H4 (cell line): ENCODE measurements around the gene RIOX2. TPM values are rescaled to one million over a fixed set of nuclear protein-coding genes. Genes with fewer than 3 reads are reported as not detected.
"Not testable (repeated sequence)": the region's sequence is repeated elsewhere in the genome, so short reads cannot be mapped to it uniquely, and the experiment has no call there.

Experiments
- DNase-seq: peaks from one replicate; pipeline ENCODE4 v3.0.0-alpha.2; 2015; ENCODE audit warnings: low spot score
- total RNA-seq: library from RNA; depleted of rRNA; stranded (reverse); fragments of >200 nt; shearing (Covaris generic); gene quantifications from 2 replicates; pipeline ENCODE4 v1.2.3, GENCODE V29; 2014; rRNA removed

The RIOX2 gene
- total RNA-seq, 1 experiment from 2014 or later, result 25.3 TPM

DNA sequence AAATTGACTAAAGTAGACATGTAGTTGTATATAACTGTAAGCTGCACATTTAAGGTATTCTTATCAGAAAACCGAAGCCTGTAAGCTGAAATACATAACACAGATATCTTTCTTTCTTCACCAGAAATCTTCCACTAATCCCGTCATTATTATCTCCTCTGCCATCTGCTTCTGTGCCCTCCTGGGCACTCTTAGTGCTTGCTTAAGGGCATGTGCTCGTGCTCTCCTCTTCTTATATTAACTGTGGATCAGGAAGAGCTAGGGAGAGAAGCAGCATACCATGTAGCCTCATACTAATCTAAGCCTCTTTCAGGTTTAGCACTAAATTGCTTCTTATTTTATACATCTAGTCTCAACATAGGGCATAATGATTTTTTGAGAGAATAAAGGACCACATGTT lies 60.8 kb downstream of the RIOX2 start:
- DNase-seq, result no peak

DNA sequence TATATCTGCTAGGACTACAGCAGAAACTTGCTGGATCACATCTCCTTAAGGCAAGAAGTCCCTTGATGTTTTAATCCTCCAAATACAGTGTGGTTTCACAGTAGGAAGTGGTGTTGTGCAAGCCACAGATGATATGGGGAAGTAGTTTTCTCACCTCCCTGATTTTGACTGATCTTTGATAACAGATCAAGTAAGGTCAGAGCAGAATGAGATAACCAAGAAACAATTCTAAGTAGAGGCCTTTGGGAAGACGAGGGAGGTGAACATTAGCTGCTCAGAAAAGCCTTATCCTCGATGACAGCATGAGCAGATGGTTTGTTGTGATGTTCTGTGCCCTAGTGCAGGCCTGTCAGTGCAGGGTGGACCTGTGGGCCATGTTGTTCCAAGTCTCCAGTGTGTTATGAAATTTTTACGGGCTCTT lies 61.3 kb downstream of the RIOX2 start:
- no peak for DNase-seq

DNA sequence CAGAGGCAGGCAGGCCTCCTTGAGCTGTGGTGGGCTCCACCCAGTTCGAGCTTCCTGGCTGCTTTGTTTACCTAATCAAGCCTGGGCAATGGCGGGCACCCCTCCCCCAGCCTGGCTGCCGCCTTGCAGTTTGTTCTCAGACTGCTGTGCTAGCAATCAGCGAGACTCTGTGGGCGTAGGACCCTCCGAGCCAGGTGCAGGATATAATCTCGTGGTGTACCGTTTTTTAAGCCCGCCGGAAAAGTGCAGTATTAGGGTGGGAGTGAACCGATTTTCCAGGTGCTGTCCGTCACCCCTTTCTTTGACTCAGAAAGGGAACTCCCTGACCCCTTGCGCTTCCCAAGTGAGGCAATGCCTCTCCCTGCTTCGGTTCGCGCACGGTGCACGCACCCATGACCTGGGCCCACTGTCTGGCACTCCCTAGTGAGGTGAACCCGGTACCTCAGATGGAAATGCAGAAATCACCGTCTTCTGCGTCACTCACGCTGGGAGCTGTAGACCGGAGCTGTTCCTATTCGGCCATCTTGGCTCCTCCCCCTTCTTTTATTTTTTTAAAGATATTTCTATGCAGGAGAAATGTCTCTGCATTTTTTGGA lies 61.9 kb downstream of the RIOX2 start:
- DNase-seq, result not testable (repeated sequence)

DNA sequence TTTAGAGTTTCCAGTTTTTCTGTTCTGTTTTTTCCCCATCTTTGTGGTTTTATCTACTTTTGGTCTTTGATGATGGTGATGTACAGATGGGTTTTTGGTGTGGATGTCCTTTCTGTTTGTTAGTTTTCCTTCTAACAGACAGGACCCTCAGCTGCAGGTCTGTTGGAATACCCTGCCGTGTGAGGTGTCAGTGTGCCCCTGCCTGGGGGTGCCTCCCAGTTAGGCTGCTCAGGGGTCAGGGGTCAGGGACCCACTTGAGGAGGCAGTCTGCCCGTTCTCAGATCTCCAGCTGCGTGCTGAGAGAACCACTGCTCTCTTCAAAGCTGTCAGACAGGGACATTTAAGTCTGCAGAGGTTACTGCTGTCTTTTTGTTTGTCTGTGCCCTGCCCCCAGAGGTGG lies 62.4 kb downstream of the RIOX2 start:
- DNase-seq, result not testable (repeated sequence)

DNA sequence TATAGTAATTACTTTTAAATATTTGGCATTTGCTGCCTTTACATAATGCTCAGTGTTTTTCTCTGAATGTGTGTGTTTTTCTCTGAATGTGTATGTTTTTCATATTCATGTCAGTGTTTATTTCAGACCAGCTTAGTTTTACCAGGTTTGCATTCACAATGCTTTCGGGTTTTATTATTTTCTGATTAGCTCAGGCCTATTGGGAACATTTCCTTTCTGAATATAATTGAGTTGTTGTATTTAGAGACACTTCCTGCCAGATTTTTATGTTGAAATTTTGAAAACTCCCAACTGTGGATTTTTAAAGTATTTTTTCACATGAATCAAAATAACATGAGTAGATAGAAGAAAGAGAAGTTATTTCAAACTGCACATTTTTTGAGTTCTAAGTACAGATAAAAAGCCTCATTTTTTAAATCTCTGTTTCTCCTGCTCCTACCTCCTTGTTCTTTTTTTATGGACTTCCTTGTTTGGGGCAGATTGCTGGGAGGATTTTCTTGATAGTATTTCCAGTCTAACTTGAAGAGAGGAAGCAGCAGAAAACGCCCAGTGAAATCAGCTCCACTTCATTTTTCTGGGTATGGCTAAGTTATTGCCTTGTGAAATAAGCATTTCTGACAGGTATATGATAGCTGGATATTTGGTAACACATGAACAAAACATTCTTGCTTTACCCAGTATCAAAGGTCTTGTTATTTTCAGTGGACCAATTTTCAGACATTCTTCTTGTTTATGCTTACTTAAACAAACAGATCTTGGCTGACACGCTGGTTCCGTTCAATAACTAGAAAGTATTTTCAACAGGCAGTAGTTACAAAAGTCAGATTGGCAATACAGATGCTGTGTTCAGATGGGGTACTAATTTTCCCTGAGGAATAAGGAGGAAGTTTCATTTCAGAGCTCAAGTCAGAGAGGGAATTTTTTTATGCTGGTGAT lies 70.7 kb downstream of the RIOX2 start:
- DNase-seq, result no peak

DNA sequence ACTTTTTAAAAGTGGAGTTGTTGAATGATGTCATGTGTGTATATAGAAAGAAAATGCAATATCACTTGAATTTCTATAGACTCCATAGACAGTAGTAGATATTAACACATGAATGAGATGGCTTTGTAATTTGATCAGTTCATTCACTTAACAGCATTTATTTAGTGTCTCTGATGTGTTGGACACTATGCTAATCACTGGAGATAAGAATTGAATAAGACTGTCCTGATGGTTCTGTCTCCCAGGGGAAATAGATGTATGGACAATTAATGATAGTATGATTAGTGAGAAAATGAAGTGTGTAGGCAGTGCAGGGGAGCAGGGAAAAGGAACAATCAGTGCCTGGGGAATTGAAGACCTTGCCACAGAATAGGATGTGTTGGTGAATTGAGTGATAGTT lies 72.9 kb downstream of the RIOX2 start:
- DNase-seq, result no peak

DNA sequence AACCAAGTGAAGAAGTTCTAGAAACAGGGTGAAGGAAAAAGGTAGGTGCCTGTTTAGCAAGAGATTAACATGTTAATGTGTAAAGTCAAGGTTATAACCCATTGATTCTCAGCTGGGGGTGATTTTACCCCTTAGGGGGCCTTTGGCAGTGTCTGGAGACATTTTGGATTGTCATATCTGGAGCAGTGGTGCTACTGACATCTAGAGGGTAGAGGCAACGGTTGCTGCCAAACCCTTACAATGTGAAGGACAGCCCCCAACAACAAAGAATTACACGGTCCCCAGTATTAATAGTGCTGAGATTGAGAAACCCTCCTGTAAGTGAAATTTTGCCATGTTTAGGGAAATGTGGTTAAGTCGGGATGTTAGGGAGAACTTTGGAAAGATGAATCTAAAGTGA lies 75.7 kb downstream of the RIOX2 start:
- no peak for DNase-seq

DNA sequence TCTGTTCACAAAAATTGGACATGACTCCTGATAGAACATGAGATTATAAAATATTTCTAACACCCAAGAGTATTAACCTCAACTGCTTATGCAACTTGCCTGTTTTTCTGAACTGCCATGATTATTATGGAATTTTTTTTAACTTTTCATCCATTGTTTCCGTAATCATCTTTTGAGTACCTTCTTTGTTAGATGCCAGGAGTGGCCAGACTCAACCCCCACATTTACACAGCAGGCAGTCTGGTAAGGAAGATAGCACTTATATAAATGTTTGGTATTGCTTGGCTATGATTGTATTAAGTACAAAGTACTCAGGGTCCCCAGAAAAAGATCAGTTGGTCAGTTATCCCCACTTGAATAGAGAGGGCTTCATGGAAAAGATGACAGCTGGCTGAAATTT lies 76.1 kb downstream of the RIOX2 start:
- DNase-seq, result no peak

DNA sequence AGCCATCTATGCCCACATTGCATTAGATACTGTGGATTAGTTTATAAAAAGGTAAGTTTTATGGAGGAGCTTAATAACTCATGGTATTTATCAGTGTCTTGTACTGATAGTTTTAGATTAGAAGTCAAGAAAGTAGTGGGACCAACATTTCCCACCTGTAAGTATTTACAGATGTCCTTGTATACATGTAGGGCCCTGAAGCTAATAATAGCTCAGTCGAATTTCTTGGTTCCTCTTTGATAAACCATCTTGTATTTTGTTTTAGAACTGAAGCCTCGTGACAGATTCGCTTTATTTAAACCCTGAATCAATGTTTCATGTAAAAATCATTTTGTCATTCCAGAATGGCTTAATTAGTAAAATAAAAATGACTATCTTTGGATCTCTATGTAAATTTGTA lies 77.0 kb downstream of the RIOX2 start:
- DNase-seq, result no peak

DNA sequence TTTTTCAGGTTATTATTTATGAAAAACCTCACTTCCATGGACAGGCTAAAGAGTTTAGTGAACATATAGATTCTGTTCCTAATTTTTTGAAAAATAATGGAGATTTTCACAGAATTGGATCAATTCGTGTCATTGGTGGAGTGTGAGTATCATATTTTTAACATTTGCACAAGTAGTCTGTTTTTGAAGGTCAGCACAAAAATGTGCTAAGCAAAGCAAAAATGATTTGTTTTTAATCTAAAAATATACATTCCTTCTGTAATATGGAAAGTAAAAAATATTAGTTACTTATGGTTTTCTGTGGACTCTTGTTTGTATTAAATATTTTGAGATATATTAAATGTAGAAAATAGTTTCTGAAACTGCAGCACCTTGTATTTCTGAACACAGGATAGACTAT lies 79.4 kb downstream of the RIOX2 start:
- DNase-seq, result no peak

Other genes with a start within 250 kb of the RIOX2 start
- gene ARL6, start 207.7 kb downstream of the RIOX2 start, total RNA-seq, result 7.9 and 19.1 TPM in 2 replicates
- 8.2 and 9.2 TPM in 2 replicates for gene CRYBG3, start 150.4 kb downstream of the RIOX2 start, total RNA-seq
- not detected in 2 replicates for gene GABRR3, start 62.9 kb upstream of the RIOX2 start, total RNA-seq
- not detected in 2 replicates for gene OR5AC2, start 114.7 kb upstream of the RIOX2 start, total RNA-seq
- gene OR5H1, start 158.3 kb upstream of the RIOX2 start, total RNA-seq, result not detected in 2 replicates
- not detected in 2 replicates for gene OR5H14, start 175.0 kb upstream of the RIOX2 start, total RNA-seq
- gene OR5H15, start 194.3 kb upstream of the RIOX2 start, total RNA-seq, result not detected in 2 replicates